Testis (tissue), 2 donors: Measurements from ENCODE around the gene ACBD4.

Experiments used
- CTCF ChIP-seq, 3 experiments: fragments of 450-650 bp in 2 of 3; fragments of 200-600 bp in 1 of 3; sonication (generic) in 1 of 3; IDR thresholded peaks; one replicate each; pipeline ENCODE4 v1.5.1; 2016 to 2019; ENCODE audit warnings: antibody characterized with exemption in 3 of 3, mild to moderate bottlenecking in 2 of 3, moderate library complexity in 1 of 3
- POLR2A ChIP-seq: fragments of 450-650 bp; IDR thresholded peaks from one replicate; pipeline ENCODE4 v1.6.1; 2017; ENCODE audit warnings: antibody characterized with exemption, mild to moderate bottlenecking, moderate library complexity

DNA sequence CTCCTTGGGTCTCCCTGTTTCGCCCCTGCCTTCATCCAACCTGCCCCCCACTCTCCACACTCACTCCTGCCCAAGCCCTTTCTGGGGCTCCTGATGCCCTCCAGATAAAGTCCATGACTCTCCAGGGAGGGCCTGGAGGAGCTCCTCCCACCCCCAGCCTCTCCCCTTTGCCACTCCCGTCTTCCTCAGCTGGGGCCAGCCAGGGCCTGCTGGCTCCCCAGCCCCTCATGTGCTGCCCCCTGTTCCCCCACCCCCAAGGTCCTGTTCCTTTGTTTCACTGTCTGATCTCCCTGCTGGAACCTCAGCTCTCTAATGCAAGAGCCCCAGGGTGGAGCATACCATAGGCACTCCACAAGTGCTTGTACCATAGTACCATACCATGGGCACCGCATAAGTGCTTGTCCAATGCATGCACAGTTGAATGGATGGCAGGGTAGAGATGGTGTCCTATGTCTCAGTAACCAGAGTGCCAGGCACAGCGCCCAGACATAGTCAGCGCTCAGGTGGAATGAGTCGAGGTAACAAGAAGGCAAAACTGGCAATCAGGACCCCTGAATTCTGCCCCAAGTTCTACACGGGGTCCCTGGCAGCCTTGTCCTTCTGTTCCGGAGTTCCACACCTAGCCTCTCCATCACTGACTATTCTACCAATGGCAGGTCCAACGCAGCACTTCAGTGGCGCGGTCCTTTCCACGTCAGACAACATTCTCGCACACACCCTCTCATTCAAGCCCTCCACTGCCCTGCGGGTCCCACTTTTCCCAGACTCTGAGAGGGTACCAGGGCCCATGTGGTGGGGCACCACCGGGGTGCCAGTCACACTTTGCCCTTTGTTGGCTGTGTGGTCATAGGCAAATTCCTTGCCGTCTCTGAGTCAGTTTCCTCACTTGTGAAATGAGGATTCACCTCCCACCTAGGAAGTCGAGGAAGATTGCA is 4.5 kb upstream of the ACBD4 start:
- TF ChIP-seq CTCF (IDR thresholded peaks at IDR 0.05) (no peak), POLR2A (no peak)
